ENCODE results near the gene TMC8.

Gene TMC8

DNA sequence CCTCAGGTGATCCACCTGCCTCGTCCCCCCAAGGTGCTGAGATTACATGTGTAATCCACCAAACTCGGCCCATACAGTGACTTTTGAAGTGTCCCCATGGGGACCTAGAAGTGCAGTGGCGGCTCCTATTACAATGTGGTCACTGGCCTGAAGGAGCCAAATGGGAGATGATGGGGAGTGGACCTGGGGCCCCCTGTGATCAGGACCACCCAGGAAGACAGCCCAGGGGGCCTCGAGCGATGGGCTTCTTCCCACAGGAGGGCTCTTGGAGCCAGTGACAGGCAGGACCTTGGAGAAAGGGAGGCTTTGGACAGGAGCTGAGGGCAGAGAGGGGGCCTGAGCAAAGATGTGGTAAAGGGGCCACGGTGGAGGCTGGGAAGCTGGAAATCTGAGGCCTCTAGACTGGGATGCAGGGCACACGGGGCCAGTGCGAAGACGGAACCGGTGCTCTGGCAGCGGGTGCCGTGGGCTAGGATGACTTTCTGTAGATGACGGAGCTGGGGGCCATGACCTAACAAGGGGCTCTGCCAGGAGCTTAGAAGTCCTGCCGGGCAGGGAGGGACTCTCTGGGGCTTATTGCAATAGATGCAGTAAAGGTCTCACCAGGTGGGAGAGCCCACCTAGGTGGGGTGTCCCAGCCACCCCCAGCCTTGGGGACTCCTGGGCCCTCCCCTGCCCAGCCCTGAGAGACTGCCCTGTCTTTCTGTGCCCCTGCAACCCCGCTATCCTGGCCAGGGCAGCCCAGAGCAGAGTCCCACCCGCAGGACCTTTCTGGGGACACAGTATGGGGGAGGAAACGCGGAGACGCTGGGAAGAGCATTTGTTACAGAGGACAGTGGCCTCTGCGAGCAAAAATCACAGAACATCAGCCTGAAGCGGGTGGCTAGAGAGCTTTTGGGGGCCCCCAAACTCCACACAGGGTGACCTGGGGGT, 12.9 kb downstream of the TMC8 start:
- peak overlapping the region; percentile 37 for H2AK5ac ChIP-seq (ENCODE audit: low read length, severe bottlenecking)

DNA sequence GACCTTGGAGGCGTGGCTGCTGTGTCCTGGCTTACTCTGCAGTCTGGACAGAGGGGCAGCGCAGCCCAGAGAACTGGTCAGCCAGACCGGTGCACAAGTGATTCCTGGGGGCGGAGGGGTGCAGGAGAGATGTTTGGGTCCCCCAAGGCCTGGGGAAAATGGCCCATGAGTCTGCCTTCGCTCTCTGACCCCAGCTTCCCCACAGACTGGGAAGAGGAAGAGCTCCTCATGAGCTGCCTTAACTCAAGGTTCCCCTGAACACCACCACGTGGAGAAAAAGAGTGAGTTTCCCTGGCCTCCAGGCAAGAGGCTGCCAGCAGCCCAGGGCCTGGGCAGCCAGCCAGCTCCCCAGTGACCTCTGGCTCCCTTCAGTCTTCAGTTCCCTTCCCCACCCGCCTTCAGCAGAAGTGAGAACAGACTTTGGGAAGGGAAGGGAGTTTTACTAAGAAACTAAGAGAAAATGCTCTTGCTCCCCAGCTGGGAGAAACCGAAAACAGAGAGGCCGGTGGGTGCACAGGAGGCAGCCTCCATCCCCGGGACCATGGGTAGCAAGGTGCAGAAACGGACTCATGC, 13.7 kb downstream of the TMC8 start:
- no peak overlapping the region for H3K27ac ChIP-seq (ENCODE audit: low read length, poor library complexity, severe bottlenecking)
- H2AK5ac ChIP-seq (ENCODE audit: low read length, severe bottlenecking), result no peak overlapping the region
- H3K4me3 ChIP-seq (ENCODE audit: insufficient read depth in 1 of 2, low read depth in 1 of 2, low read length in 2 of 2), result no peak overlapping the region
- no peak overlapping the region for H4K8ac ChIP-seq (ENCODE audit: low read length)
- H3K27me3 ChIP-seq (ENCODE audit: control insufficient read depth in 1 of 2, insufficient read depth in 1 of 2, low read length in 2 of 2), result peaks cover 0 to 16% of the 10 kb centered on the region in 2 experiments
- peak overlapping the region; percentile 93 to 96 for H2BK12ac ChIP-seq (ENCODE audit: low read length in 2 of 2)
- no peaks in the 10 kb centered on the region for H3K79me1 ChIP-seq (replicated peaks; ENCODE audit: low read length, poor library complexity, severe bottlenecking)
- 80% methylated on average over 10 of the region's 11 CpGs for WGBS
- H3K14ac ChIP-seq (ENCODE audit: low read length in 2 of 2), result peak overlapping the region in 1 of 2 experiments; percentile 98
- peak overlapping the region; percentile 47 for H4K91ac ChIP-seq (ENCODE audit: low read length)
- no peaks in the 10 kb centered on the region for H3K36me3 ChIP-seq (ENCODE audit: control insufficient read depth in 1 of 2, insufficient read depth in 2 of 2, low read depth in 1 of 2, low read length in 2 of 2)
- no peak overlapping the region for H2BK120ac ChIP-seq (ENCODE audit: low read depth, low read length)
- H2BK15ac ChIP-seq (ENCODE audit: low read depth, poor library complexity, severe bottlenecking), result peak overlapping the region; percentile 12
- H3K23ac ChIP-seq (ENCODE audit: low read length in 2 of 2), result no peak overlapping the region
- H3K4ac ChIP-seq (ENCODE audit: low read depth in 1 of 2, low read length in 2 of 2), result peak overlapping the region; percentile 49 to 71
- H2BK5ac ChIP-seq (ENCODE audit: low read depth, low read length, poor library complexity, severe bottlenecking), result no peak overlapping the region
- peak overlapping the region; percentile 28 to 91 for H3K18ac ChIP-seq (ENCODE audit: low read depth in 1 of 2, low read length in 2 of 2)
- peaks cover 42% of the 10 kb centered on the region for H3K4me1 ChIP-seq (ENCODE audit: control insufficient read depth, insufficient read depth, low read depth, low read length)
- no peak overlapping the region for H3K9ac ChIP-seq (ENCODE audit: low read length)
- no peak overlapping the region for H3K4me2 ChIP-seq (ENCODE audit: low read length, poor library complexity, severe bottlenecking)
- H2AFZ ChIP-seq (ENCODE audit: low read depth, low read length), result no peak overlapping the region
- no peaks in the 10 kb centered on the region for H3K9me3 ChIP-seq (ENCODE audit: control insufficient read depth, low read length)
- peak; percentile 77 for DNase-seq

More for the DNA sequence above, 12.9 kb downstream of the TMC8 start:
- Histone ChIP-seq H3K9ac (ENCODE audit: low read length) (no peak overlapping the region), H3K23ac (ENCODE audit: low read length in 2 of 2) (no peak overlapping the region), H2BK120ac (ENCODE audit: low read depth, low read length) (peak overlapping the region; percentile 52), H2BK5ac (ENCODE audit: low read depth, low read length, poor library complexity, severe bottlenecking) (no peak overlapping the region), H3K27ac (ENCODE audit: low read length, poor library complexity, severe bottlenecking) (no peak overlapping the region), H3K27me3 (ENCODE audit: control insufficient read depth in 1 of 2, insufficient read depth in 1 of 2, low read length in 2 of 2) (peaks cover 0 to 18% of the 10 kb centered on the region in 2 experiments), H4K8ac (ENCODE audit: low read length) (peak overlapping the region; percentile 41), H2AFZ (ENCODE audit: low read depth, low read length) (no peak overlapping the region), H2BK15ac (ENCODE audit: low read depth, poor library complexity, severe bottlenecking) (peak overlapping the region; percentile 33), H2BK12ac (ENCODE audit: low read length in 2 of 2) (peak overlapping the region; percentile 91 to 96), H3K36me3 (ENCODE audit: control insufficient read depth in 1 of 2, insufficient read depth in 2 of 2, low read depth in 1 of 2, low read length in 2 of 2) (no peaks in the 10 kb centered on the region), H3K4ac (ENCODE audit: low read depth in 1 of 2, low read length in 2 of 2) (peak overlapping the region; percentile 49 to 71), H3K18ac (ENCODE audit: low read depth in 1 of 2, low read length in 2 of 2) (peak overlapping the region; percentile 47 to 75), H3K4me1 (ENCODE audit: control insufficient read depth, insufficient read depth, low read depth, low read length) (peaks cover 42% of the 10 kb centered on the region), H3K4me3 (ENCODE audit: insufficient read depth in 1 of 2, low read depth in 1 of 2, low read length in 2 of 2) (no peak overlapping the region), H3K4me2 (ENCODE audit: low read length, poor library complexity, severe bottlenecking) (no peak overlapping the region), H3K79me1 (replicated peaks; ENCODE audit: low read length, poor library complexity, severe bottlenecking) (no peaks in the 10 kb centered on the region), H4K91ac (ENCODE audit: low read length) (peak overlapping the region; percentile 70), H3K14ac (ENCODE audit: low read length in 2 of 2) (peak overlapping the region in 1 of 2 experiments; percentile 22), H3K9me3 (ENCODE audit: control insufficient read depth, low read length) (no peaks in the 10 kb centered on the region)
- WGBS, result 93% methylated on average over 21 of the region's 21 CpGs
- no peak for DNase-seq

DNA sequence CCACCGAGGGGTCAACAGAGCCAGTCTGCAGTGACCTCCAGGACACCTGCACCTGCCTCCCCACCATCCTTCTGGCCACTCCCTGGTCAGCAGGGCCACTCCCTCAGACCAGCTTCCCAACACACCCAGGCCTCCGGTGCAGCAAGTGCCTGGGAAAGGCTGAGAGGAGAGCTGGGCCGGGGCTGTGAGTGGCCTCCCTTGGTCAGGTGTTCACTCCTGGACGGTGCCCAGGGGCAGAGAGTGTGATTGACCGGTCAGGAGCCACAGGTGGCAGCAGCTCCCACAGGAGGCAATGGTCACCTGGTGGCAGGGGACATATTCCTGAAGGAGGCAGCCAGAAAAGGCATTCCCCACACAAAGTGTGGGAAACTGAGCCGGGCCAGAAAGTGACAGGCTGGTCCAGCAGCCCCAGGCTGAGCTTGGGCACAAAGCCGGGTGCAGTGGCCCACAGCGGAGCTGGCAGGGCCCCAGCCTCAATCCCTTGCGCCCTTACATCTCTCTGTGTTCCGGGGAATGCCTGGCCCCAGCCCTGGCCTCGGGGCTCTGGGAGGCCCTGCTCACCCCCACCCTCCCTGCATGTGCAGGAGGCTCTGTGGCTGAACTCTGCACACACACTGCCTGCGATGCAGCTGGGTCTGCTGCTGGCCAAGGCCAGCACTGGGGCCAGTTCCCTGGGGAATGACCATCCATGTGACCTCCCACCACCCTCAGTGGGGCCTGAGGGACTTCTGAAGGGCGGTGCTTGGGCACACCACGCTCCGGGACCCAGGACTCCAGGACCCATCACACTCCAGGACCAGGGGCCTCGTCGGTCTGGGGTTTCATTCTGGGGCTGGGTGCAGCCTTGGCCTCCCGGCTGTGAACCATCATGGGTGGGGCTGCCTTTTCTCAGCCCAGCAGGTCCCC, 14.4 kb downstream of the TMC8 start:
- Histone ChIP-seq H3K36me3 (ENCODE audit: control insufficient read depth in 1 of 2, insufficient read depth in 2 of 2, low read depth in 1 of 2, low read length in 2 of 2) (no peaks in the 10 kb centered on the region), H3K27ac (ENCODE audit: low read length, poor library complexity, severe bottlenecking) (no peak overlapping the region), H3K4me3 (ENCODE audit: insufficient read depth in 1 of 2, low read depth in 1 of 2, low read length in 2 of 2) (no peak overlapping the region), H2BK120ac (ENCODE audit: low read depth, low read length) (no peak overlapping the region), H2BK15ac (ENCODE audit: low read depth, poor library complexity, severe bottlenecking) (no peak overlapping the region), H3K4ac (ENCODE audit: low read depth in 1 of 2, low read length in 2 of 2) (peak overlapping the region in 1 of 2 experiments; percentile 71), H3K23ac (ENCODE audit: low read length in 2 of 2) (peak overlapping the region in 1 of 2 experiments; percentile 25), H3K27me3 (ENCODE audit: control insufficient read depth in 1 of 2, insufficient read depth in 1 of 2, low read length in 2 of 2) (peaks cover 0 to 16% of the 10 kb centered on the region in 2 experiments), H2BK12ac (ENCODE audit: low read length in 2 of 2) (peak overlapping the region; percentile 71 to 93), H3K9ac (ENCODE audit: low read length) (no peak overlapping the region), H2BK5ac (ENCODE audit: low read depth, low read length, poor library complexity, severe bottlenecking) (peak overlapping the region; percentile 61), H2AK5ac (ENCODE audit: low read length, severe bottlenecking) (no peak overlapping the region), H3K9me3 (ENCODE audit: control insufficient read depth, low read length) (no peaks in the 10 kb centered on the region), H4K8ac (ENCODE audit: low read length) (peak overlapping the region; percentile 51), H3K79me1 (replicated peaks; ENCODE audit: low read length, poor library complexity, severe bottlenecking) (no peaks in the 10 kb centered on the region), H3K4me2 (ENCODE audit: low read length, poor library complexity, severe bottlenecking) (no peak overlapping the region), H2AFZ (ENCODE audit: low read depth, low read length) (no peak overlapping the region), H3K18ac (ENCODE audit: low read depth in 1 of 2, low read length in 2 of 2) (peak overlapping the region; percentile 48 to 91), H3K4me1 (ENCODE audit: control insufficient read depth, insufficient read depth, low read depth, low read length) (peaks cover 42% of the 10 kb centered on the region), H4K91ac (ENCODE audit: low read length) (peak overlapping the region; percentile 76), H3K14ac (ENCODE audit: low read length in 2 of 2) (peak overlapping the region in 1 of 2 experiments; percentile 98)
- 85% methylated on average over 18 of the region's 18 CpGs for WGBS
- no peak for DNase-seq

Data from mesenchymal stem cell (in vitro differentiated cells and primary cell).